ENCODE measurements around the gene FAM222B. TPM values are rescaled to one million over a fixed set of nuclear protein-coding genes. Genes with fewer than 3 reads are reported as not detected.

FAM222B gene
- total and polyA plus RNA-seq, 12 donors, result 4.9 to 18.3 (median 13.4) TPM

DNA sequence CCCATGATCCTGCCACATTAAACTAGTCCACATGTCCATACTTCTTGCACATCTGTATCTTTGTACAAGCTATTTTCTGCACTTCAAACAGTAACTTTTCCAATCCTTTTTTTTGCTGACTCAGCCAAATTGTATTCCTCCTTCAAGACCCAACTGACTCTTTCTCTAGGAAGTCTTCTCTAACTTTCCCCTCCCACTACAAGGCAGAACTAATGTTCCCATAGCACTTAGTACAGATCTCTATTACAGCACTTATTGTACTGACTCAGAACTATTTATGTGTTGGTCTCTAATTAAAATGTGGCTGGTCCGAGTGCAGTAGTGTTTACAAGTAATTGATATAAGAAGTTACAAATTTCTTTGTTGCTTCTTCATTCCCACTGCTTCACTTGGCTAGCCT, 8.2 kb downstream of the FAM222B start:
- 96 to 100% (median 100%) methylated on average over 1 of the region's 1 CpG for WGBS, 4 donors
- intact Hi-C loops (cut with DNase I), result no loop called here

DNA sequence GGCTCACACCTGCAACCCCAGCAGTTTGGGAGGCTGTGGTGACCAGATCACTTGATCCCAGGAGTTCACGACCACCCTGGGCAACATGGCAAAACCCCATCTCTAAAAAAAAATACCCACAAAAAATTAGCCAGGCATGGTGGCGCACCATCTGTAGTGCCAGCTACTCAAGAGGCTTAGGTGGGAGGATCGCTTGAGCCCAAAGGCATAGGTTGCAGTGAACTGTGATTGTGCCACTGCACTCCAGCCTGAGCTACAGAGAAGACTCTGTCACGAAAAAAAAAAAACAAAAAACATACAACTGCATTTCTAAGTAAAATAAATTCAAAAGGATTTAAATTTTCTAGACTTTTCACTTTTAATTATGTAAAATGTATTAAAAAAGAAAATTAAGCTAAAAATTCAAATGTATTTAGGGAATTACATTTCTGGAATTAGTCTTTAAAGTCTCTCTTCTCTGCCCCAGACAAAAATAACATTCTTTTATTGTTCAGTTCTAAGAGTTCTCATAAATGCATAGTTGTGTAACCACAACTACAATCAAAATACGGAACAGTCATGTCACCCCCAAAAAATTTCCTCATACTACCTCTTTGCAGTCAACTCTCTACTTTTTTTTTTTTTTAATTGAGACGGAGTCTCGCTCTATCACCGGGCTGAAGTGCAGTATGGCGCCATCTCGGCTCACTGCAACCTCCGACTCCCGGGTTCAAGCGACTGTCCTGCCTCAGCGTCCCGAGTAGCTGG, 14.1 kb downstream of the FAM222B start:
- H3K36me3 ChIP-seq (replicated peaks in 1 of 2), result no peaks in the 10 kb centered on the region
- TF ChIP-seq, protein P1, sequence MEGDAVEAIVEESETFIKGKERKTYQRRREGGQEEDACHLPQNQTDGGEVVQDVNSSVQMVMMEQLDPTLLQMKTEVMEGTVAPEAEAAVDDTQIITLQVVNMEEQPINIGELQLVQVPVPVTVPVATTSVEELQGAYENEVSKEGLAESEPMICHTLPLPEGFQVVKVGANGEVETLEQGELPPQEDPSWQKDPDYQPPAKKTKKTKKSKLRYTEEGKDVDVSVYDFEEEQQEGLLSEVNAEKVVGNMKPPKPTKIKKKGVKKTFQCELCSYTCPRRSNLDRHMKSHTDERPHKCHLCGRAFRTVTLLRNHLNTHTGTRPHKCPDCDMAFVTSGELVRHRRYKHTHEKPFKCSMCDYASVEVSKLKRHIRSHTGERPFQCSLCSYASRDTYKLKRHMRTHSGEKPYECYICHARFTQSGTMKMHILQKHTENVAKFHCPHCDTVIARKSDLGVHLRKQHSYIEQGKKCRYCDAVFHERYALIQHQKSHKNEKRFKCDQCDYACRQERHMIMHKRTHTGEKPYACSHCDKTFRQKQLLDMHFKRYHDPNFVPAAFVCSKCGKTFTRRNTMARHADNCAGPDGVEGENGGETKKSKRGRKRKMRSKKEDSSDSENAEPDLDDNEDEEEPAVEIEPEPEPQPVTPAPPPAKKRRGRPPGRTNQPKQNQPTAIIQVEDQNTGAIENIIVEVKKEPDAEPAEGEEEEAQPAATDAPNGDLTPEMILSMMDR (IDR thresholded peaks at IDR 0.05), result no peak
- no peak for TF ChIP-seq POLR2A (IDR thresholded peaks at IDR 0.05)
- no peaks in the 10 kb centered on the region for H3K27me3 ChIP-seq
- H3K4me3 ChIP-seq, result no peak overlapping the region
- no peak overlapping the region for H3K27ac ChIP-seq
- intact Hi-C loops (cut with DNase I), result no loop called here
- 92 to 96% (median 94%) methylated on average over 15 of the region's 15 CpGs for WGBS, 4 donors
- no peaks in the 10 kb centered on the region for H3K9me3 ChIP-seq (replicated peaks in 1 of 3)
- peak in 1 of 7 donors; percentile 21 for DNase-seq
- no peaks in the 10 kb centered on the region for H3K4me1 ChIP-seq (replicated peaks in 1 of 2)

More for the DNA sequence above, 8.2 kb downstream of the FAM222B start:
- Histone ChIP-seq H3K36me3 (replicated peaks in 1 of 2) (no peaks in the 10 kb centered on the region), H3K4me3 (no peak overlapping the region), H3K27me3 (no peaks in the 10 kb centered on the region), H3K9me3 (replicated peaks in 1 of 3) (no peaks in the 10 kb centered on the region), H3K27ac (no peak overlapping the region), H3K4me1 (replicated peaks in 1 of 2) (no peaks in the 10 kb centered on the region)
- TF ChIP-seq POLR2A (IDR thresholded peaks at IDR 0.05), result no peak
- TF ChIP-seq, protein P1 (IDR thresholded peaks at IDR 0.05), result no peak
- DNase-seq, result no peak

DNA sequence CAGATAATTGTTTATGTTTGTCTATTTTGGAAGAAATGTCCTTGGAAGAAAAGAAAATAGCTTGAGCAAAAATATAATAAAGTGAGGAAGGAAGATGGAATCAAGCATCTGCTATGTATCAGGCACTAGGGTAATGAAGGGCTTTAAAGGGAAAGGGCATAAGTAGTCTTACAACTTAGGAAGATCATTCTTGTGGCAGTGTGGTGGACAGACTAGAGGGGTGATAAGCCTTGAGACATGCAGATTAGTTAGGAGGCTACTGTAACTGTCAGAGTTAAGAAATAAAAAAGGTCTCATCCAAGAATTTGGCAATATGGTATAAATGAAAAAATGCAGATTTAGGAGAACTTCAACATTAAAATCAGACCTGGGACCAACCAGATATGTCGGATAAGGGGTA, 14.9 kb downstream of the FAM222B start:
- intact Hi-C loops (cut with DNase I), result no loop called here
- no peaks in the 10 kb centered on the region for H3K9me3 ChIP-seq (replicated peaks in 1 of 3)
- no peak for TF ChIP-seq POLR2A (IDR thresholded peaks at IDR 0.05)
- TF ChIP-seq, protein P1 (IDR thresholded peaks at IDR 0.05), result no peak
- 92 to 100% (median 96%) methylated on average over 1 of the region's 1 CpG for WGBS, 4 donors
- no peaks in the 10 kb centered on the region for H3K36me3 ChIP-seq (replicated peaks in 1 of 2)
- H3K27me3 ChIP-seq, result no peaks in the 10 kb centered on the region
- H3K27ac ChIP-seq, result no peak overlapping the region
- no peaks in the 10 kb centered on the region for H3K4me1 ChIP-seq (replicated peaks in 1 of 2)
- H3K4me3 ChIP-seq, result no peak overlapping the region
- DNase-seq, result no peak

DNA sequence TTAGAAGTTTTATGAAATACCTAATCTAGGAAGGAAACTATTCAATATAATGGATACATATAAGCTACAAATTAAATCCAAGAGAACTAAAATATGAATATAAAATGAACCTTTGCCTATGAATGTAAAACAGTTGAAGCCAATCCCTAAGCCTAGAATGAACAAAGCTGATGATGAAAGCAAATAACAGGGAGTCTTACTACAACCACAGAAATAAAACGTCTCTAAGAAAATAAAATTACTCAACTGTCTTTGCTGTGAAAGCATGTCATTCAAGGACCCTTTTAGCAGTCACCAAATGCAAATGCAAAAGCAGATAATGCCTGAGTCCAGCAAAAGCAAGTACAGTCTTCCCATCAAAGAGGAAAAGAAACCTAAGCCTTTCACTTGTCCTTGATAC, 23.0 kb downstream of the FAM222B start:
- no peak overlapping the region for H3K4me3 ChIP-seq
- 20 to 53% (median 33%) methylated on average over 1 of the region's 1 CpG for WGBS, 4 donors
- no peaks in the 10 kb centered on the region for H3K36me3 ChIP-seq (replicated peaks in 1 of 2)
- no peaks in the 10 kb centered on the region for H3K4me1 ChIP-seq (replicated peaks in 1 of 2)
- H3K9me3 ChIP-seq (replicated peaks in 1 of 3), result no peaks in the 10 kb centered on the region
- no peak for DNase-seq
- H3K27me3 ChIP-seq, result no peaks in the 10 kb centered on the region
- intact Hi-C loops (cut with DNase I), result no loop called here
- H3K27ac ChIP-seq, result no peak overlapping the region
- TF ChIP-seq, protein P1 (IDR thresholded peaks at IDR 0.05), result no peak
- TF ChIP-seq POLR2A (IDR thresholded peaks at IDR 0.05), result no peak
